ENCODE measurements around the gene NAA80.

Gene NAA80

DNA sequence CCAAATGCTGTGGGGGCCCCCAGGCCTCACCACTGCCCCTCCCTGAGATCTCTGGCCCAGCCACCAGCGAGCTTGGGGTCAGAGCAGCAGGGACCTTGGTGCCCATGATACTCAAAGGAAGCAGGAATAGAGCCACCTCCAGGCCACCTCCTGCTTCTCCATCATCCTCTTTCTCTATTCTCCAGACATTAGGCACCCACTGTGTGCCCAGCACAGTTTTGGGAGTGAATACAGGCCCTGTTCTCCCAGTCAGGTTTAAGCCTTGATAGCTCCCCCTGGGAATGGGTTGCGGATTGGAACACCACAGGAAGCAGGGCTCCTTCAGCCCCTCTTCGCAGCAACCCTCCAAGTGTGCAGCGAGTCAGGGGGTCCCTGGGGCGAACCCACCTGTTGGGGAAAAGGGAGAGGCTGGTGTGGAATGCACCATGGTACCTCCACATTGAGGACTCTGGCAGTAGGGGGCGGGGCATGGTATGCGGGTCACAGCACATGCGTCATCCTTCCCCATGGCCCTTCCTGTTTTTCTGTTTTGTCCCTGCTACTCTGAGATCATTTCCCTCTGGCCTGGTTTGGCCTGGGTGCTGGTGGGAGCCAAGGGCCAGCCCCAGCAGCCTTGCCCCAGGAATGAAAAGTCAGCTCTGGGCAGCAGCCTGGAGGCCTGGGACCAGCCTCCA is 44.5 kb downstream of the NAA80 start:
- DNase-seq: no peak

DNA sequence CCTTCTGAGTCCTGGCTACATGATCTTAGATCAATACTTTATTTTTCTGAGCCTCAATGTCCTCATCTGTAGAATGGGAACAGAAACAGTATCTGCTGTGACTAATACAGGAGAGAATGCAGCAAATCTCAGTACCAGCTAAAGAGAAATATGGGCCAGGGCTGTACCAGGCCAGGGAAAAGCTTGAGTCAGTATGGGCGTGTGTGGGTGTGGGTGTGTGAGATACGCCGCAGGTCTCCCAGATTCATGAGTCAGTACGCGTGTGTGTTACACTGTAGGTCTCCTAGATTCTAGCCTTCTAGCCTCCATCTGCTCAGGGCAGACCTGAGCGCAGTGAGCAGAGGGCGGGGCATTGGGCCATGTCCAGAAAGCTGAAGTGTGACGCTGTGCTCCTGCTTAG is 48.0 kb downstream of the NAA80 start:
- no peak for DNase-seq

DNA sequence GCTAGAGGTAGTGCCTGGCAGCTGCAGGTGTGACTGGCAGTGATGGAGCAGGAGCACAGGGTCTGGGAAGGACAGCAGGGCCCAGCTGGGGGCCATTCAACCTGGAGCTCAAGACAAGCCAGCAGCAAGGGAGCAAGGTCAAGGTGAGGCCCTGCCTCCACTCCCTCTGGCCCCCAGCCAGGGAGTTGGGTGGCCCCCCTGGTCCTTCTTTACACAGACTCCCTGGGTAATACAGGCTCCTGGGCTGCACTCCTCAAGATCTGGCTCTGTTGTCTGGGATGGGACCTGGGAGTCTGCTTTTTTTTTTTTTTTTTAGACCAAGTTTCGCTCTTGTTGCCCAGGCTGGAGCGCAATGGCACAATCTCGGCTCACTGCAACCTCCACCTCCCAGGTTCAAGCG is 48.7 kb downstream of the NAA80 start:
- no peak for DNase-seq

DNA sequence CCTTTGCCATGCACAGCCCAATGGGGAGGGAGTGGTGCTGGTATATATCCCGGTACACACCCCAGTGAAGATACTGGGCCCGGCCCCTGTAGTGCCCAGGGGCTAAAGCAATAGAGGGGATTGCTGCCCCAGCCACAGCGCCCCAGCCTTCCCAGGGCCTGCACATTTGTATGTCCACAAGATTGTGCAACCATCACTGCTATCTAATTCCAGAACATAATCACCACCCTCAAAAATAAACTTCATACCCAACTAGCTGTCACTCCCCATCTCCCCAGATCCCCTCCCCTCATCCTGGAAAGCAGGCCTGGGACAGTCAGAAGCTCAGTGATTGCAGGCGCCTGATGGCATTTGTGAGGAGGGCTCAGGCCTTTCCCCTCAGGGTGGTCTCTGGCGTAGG is 49.7 kb downstream of the NAA80 start:
- no peak for DNase-seq

DNA sequence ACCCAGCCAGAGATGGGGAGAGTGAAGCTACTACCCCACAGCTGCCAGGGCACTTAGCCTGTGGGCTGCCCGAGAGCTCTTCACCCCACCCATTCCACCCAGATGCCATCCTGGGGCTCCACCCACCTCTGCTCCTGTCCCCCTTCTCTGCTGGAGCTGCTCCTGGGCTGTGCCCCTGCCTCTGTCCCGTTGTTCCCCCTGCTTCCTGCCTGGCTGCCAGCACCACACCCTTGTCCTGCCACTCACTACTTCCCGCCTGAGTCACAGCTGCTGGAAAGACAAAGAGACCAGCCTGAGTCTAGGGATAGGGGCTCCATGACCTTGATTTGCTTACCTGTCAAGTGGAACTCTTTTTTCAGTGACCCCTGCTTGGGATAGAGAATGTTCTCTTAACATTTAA is 50.8 kb downstream of the NAA80 start:
- no peak for DNase-seq

DNA sequence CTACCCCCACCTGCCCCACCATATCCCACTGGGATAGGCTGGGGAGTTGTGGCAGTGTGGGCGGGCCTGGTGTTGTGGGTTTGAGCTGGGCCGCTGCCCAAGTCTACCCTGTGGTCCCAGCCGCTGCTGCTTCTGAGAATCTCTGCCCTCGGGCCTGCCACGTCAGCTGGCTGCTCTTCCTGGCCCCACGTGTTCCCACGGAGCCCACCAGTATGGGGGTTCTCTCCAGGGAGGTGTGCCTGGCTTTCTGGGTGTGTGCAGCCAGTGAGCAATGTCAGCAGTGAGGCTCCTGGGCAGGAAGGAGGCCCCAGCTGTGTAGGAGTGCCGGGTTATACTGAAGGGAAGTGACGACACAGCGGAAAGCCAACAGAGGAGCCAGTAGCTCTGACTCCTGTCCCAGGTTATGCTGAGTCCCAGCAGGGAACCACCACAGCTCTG is 52.7 kb downstream of the NAA80 start:
- no peak for DNase-seq
